Duodenal mucosa (tissue), 2 donors: Measurements from ENCODE around the gene SLC15A5.

ENCODE experiments used
- H3K27ac ChIP-seq: one replicate; pipeline ENCODE4 v1.7.0; 2013; ENCODE audit warnings: low read depth, low read length
- H3K27me3 ChIP-seq, 2 donors: one replicate each; pipeline ENCODE4 v1.7.0; 2013; ENCODE audit warnings: low read length in 2 of 2, control low read depth in 1 of 2; ENCODE audit not compliant: insufficient read depth in 2 of 2, control insufficient read depth in 1 of 2
- H3K36me3 ChIP-seq, 2 donors: one replicate each; pipeline ENCODE4 v1.7.0; 2013; ENCODE audit warnings: low read length in 2 of 2, control low read depth in 1 of 2; ENCODE audit not compliant: insufficient read depth in 2 of 2, control insufficient read depth in 1 of 2
- H3K4me1 ChIP-seq, 2 donors: one replicate each; pipeline ENCODE4 v1.7.0; 2013; ENCODE audit warnings: low read length in 2 of 2, control low read depth in 1 of 2; ENCODE audit not compliant: insufficient read depth in 2 of 2, control insufficient read depth in 1 of 2
- H3K4me3 ChIP-seq, 2 donors: one replicate each; pipeline ENCODE4 v1.7.0; 2013; ENCODE audit warnings: low read length in 2 of 2, low read depth in 1 of 2
- H3K9ac ChIP-seq, 2 donors: one replicate each; pipeline ENCODE4 v1.7.0; 2013; ENCODE audit warnings: low read length in 2 of 2, low read depth in 1 of 2
- H3K9me3 ChIP-seq, 2 donors: one replicate each; pipeline ENCODE4 v1.7.0; 2013; ENCODE audit warnings: low read length in 2 of 2, control low read depth in 1 of 2; ENCODE audit not compliant: control insufficient read depth in 1 of 2

Gene SLC15A5

GRCh38 chr12:16229676-16230075, 47.8 kb downstream of the SLC15A5 start:
- Histone ChIP-seq H3K9ac (no peak overlapping the region), H3K27ac (no peak overlapping the region), H3K27me3 (no peaks in the 10 kb centered on the region), H3K4me3 (no peak overlapping the region), H3K36me3 (no peaks in the 10 kb centered on the region), H3K4me1 (no peaks in the 10 kb centered on the region), H3K9me3 (no peaks in the 10 kb centered on the region)

- Histone ChIP-seq H3K27ac (no peak overlapping the region), H3K27me3 (no peaks in the 10 kb centered on the region), H3K4me1 (no peaks in the 10 kb centered on the region), H3K4me3 (no peak overlapping the region), H3K9ac (no peak overlapping the region), H3K9me3 (no peaks in the 10 kb centered on the region), H3K36me3 (no peaks in the 10 kb centered on the region)
Observed at GRCh38 chr12:16228067-16228466, 49.4 kb downstream of the SLC15A5 start.

- H3K9me3 ChIP-seq, result no peaks in the 10 kb centered on the region
- no peak overlapping the region for H3K27ac ChIP-seq
- no peaks in the 10 kb centered on the region for H3K27me3 ChIP-seq
- H3K36me3 ChIP-seq, result no peaks in the 10 kb centered on the region
- no peak overlapping the region for H3K4me3 ChIP-seq
- no peaks in the 10 kb centered on the region for H3K4me1 ChIP-seq
- H3K9ac ChIP-seq, result no peak overlapping the region
Observed at GRCh38 chr12:16225692-16226091, 51.8 kb downstream of the SLC15A5 start.

GRCh38 chr12:16224196-16224595, 53.3 kb downstream of the SLC15A5 start:
- Histone ChIP-seq H3K9me3 (no peaks in the 10 kb centered on the region), H3K4me1 (peaks cover 0 to 4% of the 10 kb centered on the region in 2 donors), H3K4me3 (no peak overlapping the region), H3K27ac (no peak overlapping the region), H3K27me3 (no peaks in the 10 kb centered on the region), H3K9ac (no peak overlapping the region), H3K36me3 (no peaks in the 10 kb centered on the region)

- Histone ChIP-seq H3K4me1 (peaks cover 0 to 11% of the 10 kb centered on the region in 2 donors), H3K9me3 (no peaks in the 10 kb centered on the region), H3K9ac (no peak overlapping the region), H3K4me3 (no peak overlapping the region), H3K27me3 (no peaks in the 10 kb centered on the region), H3K36me3 (no peaks in the 10 kb centered on the region), H3K27ac (no peak overlapping the region)
Observed at GRCh38 chr12:16221776-16222175, 55.7 kb downstream of the SLC15A5 start.

- no peaks in the 10 kb centered on the region for H3K9me3 ChIP-seq
- no peak overlapping the region for H3K9ac ChIP-seq
- H3K4me1 ChIP-seq, result peaks cover 0 to 11% of the 10 kb centered on the region in 2 donors
- no peak overlapping the region for H3K27ac ChIP-seq
- no peaks in the 10 kb centered on the region for H3K36me3 ChIP-seq
- no peaks in the 10 kb centered on the region for H3K27me3 ChIP-seq
- no peak overlapping the region for H3K4me3 ChIP-seq
Observed at GRCh38 chr12:16220120-16220519, 57.4 kb downstream of the SLC15A5 start.

- Histone ChIP-seq H3K4me1 (peaks cover 0 to 11% of the 10 kb centered on the region in 2 donors), H3K9me3 (no peaks in the 10 kb centered on the region), H3K27ac (no peak overlapping the region), H3K9ac (no peak overlapping the region), H3K4me3 (no peak overlapping the region), H3K27me3 (no peaks in the 10 kb centered on the region), H3K36me3 (no peaks in the 10 kb centered on the region)
Observed at GRCh38 chr12:16218934-16219751, 58.3 kb downstream of the SLC15A5 start.

GRCh38 chr12:16218234-16218633, 59.3 kb downstream of the SLC15A5 start:
- Histone ChIP-seq H3K9me3 (no peaks in the 10 kb centered on the region), H3K36me3 (no peaks in the 10 kb centered on the region), H3K9ac (no peak overlapping the region), H3K4me1 (peaks cover 0 to 11% of the 10 kb centered on the region in 2 donors), H3K27me3 (no peaks in the 10 kb centered on the region), H3K27ac (no peak overlapping the region), H3K4me3 (no peak overlapping the region)

GRCh38 chr12:16211731-16212130, 65.8 kb downstream of the SLC15A5 start:
- Histone ChIP-seq H3K36me3 (no peaks in the 10 kb centered on the region), H3K27ac (no peak overlapping the region), H3K27me3 (no peaks in the 10 kb centered on the region), H3K4me3 (no peak overlapping the region), H3K4me1 (no peaks in the 10 kb centered on the region), H3K9me3 (no peaks in the 10 kb centered on the region), H3K9ac (no peak overlapping the region)

- Histone ChIP-seq H3K4me1 (no peaks in the 10 kb centered on the region), H3K9ac (no peak overlapping the region), H3K9me3 (no peaks in the 10 kb centered on the region), H3K4me3 (no peak overlapping the region), H3K27ac (no peak overlapping the region), H3K36me3 (no peaks in the 10 kb centered on the region), H3K27me3 (no peaks in the 10 kb centered on the region)
Observed at GRCh38 chr12:16198884-16199283, 78.6 kb downstream of the SLC15A5 start.
